Right ventricle myocardium superior (tissue), 1 donor: Measurements from ENCODE around the gene HCAR2. TPM values are rescaled to one million over a fixed set of nuclear protein-coding genes. Genes with fewer than 3 reads are reported as not detected.
"Not testable (repeated sequence)": the region's sequence is repeated elsewhere in the genome, so short reads cannot be mapped to it uniquely, and the experiment has no call there.

Experiments used
- ATAC-seq: fragments of 200-7000 bp; cut with Tn5 transposase; one replicate; pipeline ENCODE4 v1.9.1; 2020; ENCODE audit warnings: mild to moderate bottlenecking; ENCODE audit not compliant: poor library complexity
- DNase-seq: peaks from one replicate; pipeline ENCODE4 v3.0.0-alpha.2; 2020
- intact Hi-C: fragments of 100-400 bp; cut with DNase I; formaldehyde crosslinking; loops from one replicate; pipeline ENCODE4 v1.11.2; 2022
- long read RNA-seq: library from polyadenylated mRNA; unstranded; transcript quantifications from one replicate; pipeline ENCODE4 v2.0.0, GENCODE V29; 2021
- total RNA-seq: library from RNA; stranded (reverse); fragmentation: NEBNext Ultra II Directional; extraction: Animal tissue kit (Norgen Biotek cat#: 25700); gene quantifications from one replicate; pipeline ENCODE4 v1.2.1, GENCODE V29; 2021
- donor health status: DM: no; HTN: yes; CAD: no; lungs with severe emphysema.

HCAR2 gene
- total RNA-seq, result 0.27 TPM
- long read RNA-seq, result 0 reads

GRCh38 chr12:122702890-122703611 is at the start of gene HCAR2:
Gene HCAR2 (minus strand): TSS chr12:122703357. CDS start chr12:122703283, 74 bp downstream.
- ATAC-seq, intact Hi-C loops: not testable (repeated sequence)
- peak; percentile 56 for DNase-seq

- intact Hi-C loops, result loop anchor here (5.0 kb wide), 1 partner anchor 115 kb away; no protein-coding TSS in a partner anchor
- DNase-seq (peak; percentile 98), ATAC-seq (peak; percentile 99)
Measured at GRCh38 chr12:122752464-122753318, 49.5 kb upstream of the HCAR2 start, which contains the start of gene DENR. Gene DENR (plus strand): TSS chr12:122752824. CDS start chr12:122753702, 878 bp downstream.

GRCh38 chr12:122750781-122751515 is 47.8 kb upstream of the HCAR2 start:
- not testable (repeated sequence) for DNase-seq, ATAC-seq
- intact Hi-C loops, result loop anchor here (5.0 kb wide), 1 partner anchor 114 kb away; no protein-coding TSS in a partner anchor

DNA sequence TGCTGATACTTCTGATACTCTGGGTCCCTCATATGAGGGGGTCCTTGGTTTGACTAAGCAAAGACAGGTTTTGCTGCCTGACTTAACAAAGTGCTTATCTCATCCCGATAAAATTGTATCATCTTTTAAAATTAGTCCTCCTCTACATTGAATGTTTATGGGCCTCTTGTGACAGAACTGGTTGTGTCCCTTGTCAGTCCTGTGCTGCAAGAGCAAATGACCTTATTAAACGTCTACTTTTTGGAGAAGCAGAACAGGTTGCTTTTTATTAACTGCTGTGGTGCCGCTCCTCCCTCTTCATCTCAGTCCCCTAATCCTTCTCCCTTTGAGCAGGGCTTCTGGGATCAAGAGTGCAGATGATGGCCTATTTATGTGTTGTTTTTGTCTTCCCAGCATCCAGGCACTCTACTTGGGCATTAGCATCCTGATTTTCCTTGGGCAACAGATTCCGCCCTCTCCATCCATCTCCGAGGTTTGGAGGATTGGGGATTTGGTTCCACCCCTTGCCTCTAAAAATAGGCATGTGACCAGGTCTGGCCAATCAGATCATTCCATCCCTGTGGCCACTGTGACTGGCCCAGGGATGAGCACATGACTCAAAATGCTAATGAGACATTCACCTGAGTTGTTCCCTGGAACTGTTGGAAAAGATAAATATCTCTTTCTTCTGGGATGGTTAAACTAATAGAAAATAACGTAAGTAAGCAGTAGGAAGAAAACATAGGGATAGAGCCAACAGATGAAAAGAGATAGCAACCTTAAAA is 46.6 kb upstream of the HCAR2 start:
- intact Hi-C loops, result loop anchor here (5.0 kb wide), 1 partner anchor 112 kb away; no protein-coding TSS in a partner anchor
- ATAC-seq (no peak), DNase-seq (no peak)

GRCh38 chr12:122747224-122748135 is 44.3 kb upstream of the HCAR2 start:
- ATAC-seq (no peak), DNase-seq (no peak)
- intact Hi-C loops, result no loop called here

DNA sequence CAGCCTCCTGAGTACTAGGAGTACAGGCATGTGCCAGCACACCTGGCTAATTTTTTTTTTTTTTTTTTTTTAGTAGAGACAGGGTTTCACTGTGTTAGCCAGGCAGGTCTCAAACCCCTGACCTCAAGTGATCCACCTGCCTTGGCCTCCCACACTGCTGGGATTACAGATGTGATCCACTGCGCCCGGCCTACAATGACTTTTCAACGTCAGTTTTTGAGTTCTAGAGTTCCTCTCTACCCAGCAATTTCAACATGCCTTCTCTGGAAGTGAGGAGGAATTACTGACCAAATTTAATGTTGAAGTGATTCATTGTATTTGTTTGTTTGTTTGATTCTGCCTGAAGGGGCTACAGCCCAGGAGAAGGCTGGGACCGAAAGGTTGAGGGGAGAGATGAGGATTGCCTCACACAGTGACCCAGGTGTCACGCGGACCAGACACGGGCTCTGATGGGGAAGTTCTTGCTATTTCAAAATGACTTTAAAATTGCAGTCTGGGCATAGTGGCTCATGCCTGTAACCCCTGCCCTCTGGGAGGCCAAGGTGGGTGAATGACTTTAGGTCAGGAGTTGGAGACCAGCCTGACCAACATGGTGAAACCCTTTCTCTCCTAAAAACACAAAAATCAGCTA is 40.9 kb upstream of the HCAR2 start:
- intact Hi-C loops, result no loop called here
- ATAC-seq, result peak; percentile 20
- no peak for DNase-seq

DNA sequence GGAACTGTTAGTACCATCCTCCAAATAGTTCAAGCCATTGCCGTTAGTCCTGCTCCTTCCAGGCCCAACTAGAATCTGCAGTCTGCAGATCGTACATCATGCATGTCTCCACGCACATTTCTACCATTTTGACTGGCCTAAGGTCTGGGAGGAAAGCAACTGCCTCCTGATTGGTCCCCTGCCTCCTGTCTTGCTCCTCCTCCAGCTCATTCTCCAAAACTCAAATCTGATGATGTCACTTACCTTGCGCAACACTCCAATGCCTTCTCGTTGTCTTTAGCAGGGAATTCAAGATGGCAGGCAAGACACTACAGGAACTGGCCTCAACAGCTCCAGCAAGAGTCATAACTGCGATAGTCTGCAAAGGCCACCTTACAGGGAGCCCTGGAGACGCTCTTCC is 37.2 kb upstream of the HCAR2 start:
- no peak for ATAC-seq
- intact Hi-C loops, result no loop called here
- DNase-seq, result no peak

DNA sequence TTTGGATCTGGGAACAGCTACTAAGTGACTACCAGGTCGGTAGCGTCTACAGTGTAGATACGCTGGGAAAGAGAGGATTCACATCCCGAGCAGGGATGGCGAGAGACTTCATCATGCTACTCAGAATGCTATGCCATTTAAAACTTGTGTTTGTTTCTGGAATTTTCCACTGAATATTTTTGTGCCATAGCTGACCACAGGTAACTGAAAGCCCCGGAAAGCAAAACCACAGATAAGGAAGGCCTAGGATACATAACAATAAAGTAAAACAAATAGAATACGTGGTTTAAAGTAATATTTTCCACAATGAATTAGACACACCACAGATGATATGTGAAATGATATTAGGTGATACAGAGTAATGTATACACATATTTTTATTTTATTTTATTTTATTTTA is 35.4 kb upstream of the HCAR2 start:
- no peak for DNase-seq
- intact Hi-C loops, result no loop called here
- no peak for ATAC-seq

DNA sequence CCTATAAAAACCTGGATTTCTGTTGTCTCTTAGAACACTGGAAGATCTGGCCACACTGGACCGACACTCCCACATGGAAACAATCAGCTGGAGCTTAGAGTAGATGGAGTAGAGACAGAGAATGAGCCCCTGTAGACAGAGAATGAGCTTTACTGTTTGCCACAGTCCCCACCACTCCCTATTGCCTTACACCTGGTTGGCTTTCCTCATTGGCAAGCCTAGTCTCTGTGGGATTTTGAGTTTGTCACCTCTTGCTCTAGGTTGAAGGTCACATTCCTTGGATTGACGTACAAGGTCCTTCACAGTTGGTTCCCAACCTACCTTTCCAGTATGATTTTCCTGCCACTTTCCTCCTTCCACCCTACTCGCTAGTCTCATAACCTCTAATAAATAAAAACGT is 29.5 kb upstream of the HCAR2 start:
- DNase-seq (no peak), ATAC-seq (no peak)
- intact Hi-C loops, result no loop called here

DNA sequence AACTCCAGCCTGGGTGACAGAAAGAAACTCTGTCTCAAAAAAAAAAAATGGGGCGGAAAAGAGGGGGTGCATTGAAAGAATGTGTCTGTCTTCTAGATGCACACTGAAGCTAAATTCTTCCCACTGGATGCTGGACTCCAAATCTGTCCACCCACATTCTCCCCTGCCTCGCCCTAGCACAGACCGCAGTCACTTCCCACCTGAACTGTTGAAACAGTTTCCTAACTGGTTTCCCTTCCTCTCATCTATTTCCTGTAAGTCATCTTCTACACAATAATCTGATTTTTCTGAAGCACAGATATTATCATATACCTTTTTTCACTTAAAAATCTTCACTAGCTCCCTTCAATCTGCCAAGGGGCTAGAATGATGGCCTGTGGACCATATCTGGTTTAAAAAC is 29.0 kb upstream of the HCAR2 start:
- intact Hi-C loops, result no loop called here
- DNase-seq (no peak), ATAC-seq (no peak)

- no peak for DNase-seq
- intact Hi-C loops, result no loop called here
- no peak for ATAC-seq
Measured at GRCh38 chr12:122730215-122731014, 27.3 kb upstream of the HCAR2 start, which contains the start of gene HCAR1. Gene HCAR1 (minus strand): TSS chr12:122730844. CDS start chr12:122730339, 505 bp downstream.

- intact Hi-C loops, result no loop called here
- DNase-seq (no peak), ATAC-seq (no peak)
Measured at GRCh38 chr12:122729583-122730214, 26.5 kb upstream of the HCAR2 start.

DNA sequence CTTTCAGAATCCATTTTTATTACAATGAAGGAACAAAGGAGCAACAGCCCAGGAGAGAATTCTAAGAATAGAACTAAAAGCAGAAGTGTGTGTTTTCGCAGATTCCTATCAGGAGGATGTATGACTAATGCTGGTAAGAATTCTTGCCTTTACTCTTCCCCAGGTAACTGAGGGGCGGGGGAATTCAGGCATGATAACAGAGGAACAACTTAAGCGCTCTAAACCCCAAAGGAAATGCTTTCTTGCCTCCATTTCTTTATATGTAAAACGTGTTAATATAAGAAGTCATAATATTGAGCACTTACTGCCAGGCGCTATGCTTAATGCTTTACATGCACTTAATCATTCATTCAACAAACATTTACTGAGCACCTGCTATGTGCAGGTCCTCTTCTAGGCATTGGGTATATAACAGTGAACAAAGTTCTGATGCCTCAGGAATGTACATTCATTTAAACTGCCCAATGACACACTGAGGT is 23.0 kb upstream of the HCAR2 start:
- DNase-seq, result no peak
- ATAC-seq, result no peak
- intact Hi-C loops, result no loop called here

DNA sequence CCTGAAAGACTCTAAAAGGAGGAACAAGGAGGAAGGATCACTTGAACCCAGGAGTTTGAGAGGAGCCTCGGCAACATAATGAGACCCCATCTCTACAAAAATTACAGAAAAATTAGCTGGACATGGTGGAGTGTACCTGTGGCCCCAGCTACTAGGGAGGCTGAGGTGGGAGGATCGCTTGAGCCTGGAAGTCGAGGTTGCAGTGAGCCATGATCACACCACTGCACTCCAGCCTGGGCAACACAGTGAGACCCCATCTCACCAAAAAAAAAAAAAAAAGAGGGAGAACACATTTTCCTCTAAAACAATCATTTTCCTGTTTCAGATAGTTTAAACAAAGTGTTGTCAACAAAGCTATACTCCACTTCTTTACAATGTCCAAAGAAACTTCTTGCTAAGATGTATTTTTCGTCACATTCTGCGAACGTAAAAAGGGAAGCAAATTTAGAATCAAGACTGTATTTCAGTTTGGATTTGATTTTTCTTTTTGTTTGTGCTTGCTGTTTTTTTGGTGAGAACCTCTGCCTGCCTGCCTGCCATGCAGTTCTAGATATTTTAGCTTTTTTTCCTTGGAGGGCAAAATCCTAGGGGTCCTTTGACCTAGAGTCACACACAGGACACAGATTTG is 22.4 kb upstream of the HCAR2 start:
- intact Hi-C loops, result no loop called here
- no peak for DNase-seq
- ATAC-seq, result no peak

DNA sequence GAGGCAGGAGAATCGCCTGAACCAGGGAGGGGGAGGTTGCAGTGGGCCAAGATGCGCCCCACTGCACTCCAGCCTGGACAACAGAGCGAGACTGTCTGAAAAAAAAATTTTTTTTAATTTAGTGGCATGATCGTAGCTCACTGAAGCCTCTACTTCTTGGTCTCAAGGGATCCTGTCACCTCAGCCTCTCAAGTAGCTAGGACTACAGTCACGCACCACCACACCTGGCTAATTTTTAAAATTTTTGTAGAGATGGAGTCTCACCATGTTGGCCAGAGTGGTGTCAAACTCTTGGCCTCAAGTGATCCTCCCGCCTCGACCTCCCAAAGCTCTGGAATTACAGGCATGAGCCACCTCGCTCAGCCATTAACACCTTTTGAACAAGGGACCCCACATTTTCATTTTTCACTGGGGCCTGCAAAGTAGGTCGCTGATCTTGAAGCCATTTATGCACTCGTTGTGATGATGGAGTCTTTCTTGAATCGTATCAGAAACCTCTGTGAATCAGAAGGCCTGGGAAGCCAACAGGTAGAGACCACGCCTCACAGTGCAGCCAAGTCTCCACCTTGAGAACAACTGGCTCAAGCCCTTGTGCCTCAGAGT is 21.6 kb upstream of the HCAR2 start:
- no peak for ATAC-seq
- intact Hi-C loops, result no loop called here
- DNase-seq, result no peak
